DOHH2 (cell line): ENCODE results near the gene MCC.

Experiments used
- EZH2phosphoT487 ChIP-seq: fragments of 200-600 bp; sonication (generic); IDR thresholded peaks from 2 replicates; pipeline ENCODE4 v1.6.1; 2017; ENCODE audit warnings: borderline replicate concordance, mild to moderate bottlenecking, antibody characterized with exemption, low read length, moderate library complexity, mixed read lengths
- TF ChIP-seq, protein P1 (sequence below): fragments of 200-600 bp; sonication (generic); IDR thresholded peaks from one replicate; pipeline ENCODE4 v1.5.1; 2014; ENCODE audit warnings: antibody characterized with exemption, mild to moderate bottlenecking, low read depth, low read length; ENCODE audit not compliant: poor library complexity, severe bottlenecking

DNA sequence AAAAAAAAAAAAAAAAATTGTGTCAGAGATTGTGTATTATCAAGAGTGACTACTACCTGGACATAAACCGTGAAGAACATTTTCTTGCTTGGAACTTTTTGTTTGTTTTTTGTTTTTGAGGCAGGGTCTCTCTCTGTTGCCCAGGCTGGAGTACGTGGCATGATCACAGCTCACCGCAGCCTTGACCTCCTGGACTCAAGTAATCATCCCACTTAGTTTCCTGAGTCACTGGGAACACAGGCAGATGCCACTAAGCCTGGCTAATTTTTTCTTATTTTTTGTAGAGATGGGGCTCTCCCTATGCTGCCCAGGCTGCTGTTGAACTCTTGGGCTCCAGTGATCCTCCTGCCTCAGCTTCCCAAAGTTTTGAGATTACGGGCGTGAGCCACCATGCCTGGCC is 485.8 kb downstream of the MCC start:
- TF ChIP-seq, protein P1, sequence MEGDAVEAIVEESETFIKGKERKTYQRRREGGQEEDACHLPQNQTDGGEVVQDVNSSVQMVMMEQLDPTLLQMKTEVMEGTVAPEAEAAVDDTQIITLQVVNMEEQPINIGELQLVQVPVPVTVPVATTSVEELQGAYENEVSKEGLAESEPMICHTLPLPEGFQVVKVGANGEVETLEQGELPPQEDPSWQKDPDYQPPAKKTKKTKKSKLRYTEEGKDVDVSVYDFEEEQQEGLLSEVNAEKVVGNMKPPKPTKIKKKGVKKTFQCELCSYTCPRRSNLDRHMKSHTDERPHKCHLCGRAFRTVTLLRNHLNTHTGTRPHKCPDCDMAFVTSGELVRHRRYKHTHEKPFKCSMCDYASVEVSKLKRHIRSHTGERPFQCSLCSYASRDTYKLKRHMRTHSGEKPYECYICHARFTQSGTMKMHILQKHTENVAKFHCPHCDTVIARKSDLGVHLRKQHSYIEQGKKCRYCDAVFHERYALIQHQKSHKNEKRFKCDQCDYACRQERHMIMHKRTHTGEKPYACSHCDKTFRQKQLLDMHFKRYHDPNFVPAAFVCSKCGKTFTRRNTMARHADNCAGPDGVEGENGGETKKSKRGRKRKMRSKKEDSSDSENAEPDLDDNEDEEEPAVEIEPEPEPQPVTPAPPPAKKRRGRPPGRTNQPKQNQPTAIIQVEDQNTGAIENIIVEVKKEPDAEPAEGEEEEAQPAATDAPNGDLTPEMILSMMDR = no peak
- no peak for TF ChIP-seq EZH2phosphoT487
